Mesendoderm (in vitro differentiated cells): ENCODE results near the gene RHBDL2.
A peak's percentile ranks its signal among the peaks of the same experiment; 100 is the strongest.

Source experiments
- DNase-seq: peaks from one replicate; pipeline ENCODE4 v3.0.0; 2013
- H2AK5ac ChIP-seq: 2 replicates; pipeline ENCODE4 v1.6.1; 2013; ENCODE audit warnings: low read length, inconsistent platforms
- H2BK120ac ChIP-seq: 2 replicates; pipeline ENCODE4 v1.6.1; 2013; ENCODE audit warnings: low read depth, mild to moderate bottlenecking, low read length, moderate library complexity, mixed read lengths
- H2BK15ac ChIP-seq: replicated peaks from 2 replicates; pipeline ENCODE4 v1.6.1; 2013; ENCODE audit warnings: low read depth, mild to moderate bottlenecking, moderate library complexity
- H2BK5ac ChIP-seq: 2 replicates; pipeline ENCODE4 v1.6.1; 2013; ENCODE audit warnings: low read length, inconsistent platforms
- H3K18ac ChIP-seq: 2 replicates; pipeline ENCODE4 v1.6.1; 2013; ENCODE audit warnings: mild to moderate bottlenecking, low read length, mixed read lengths
- H3K23ac ChIP-seq: one replicate; pipeline ENCODE4 v1.6.1; 2013; ENCODE audit warnings: low read length
- H3K27ac ChIP-seq: 2 replicates; pipeline ENCODE4 v1.5.1; 2013; ENCODE audit warnings: low read depth, mild to moderate bottlenecking, inconsistent platforms, low read length, moderate library complexity
- H3K27me3 ChIP-seq: 2 replicates; pipeline ENCODE4 v1.6.1; 2013; ENCODE audit warnings: low read length, control low read depth, mild to moderate bottlenecking, inconsistent platforms; ENCODE audit not compliant: insufficient read depth, poor library complexity
- H3K36me3 ChIP-seq: 2 replicates; pipeline ENCODE4 v1.6.1; 2013; ENCODE audit warnings: low read length, inconsistent platforms; ENCODE audit not compliant: control insufficient read depth, insufficient read depth
- H3K4ac ChIP-seq: one replicate; pipeline ENCODE4 v1.6.1; 2013; ENCODE audit warnings: low read depth, mild to moderate bottlenecking, low read length, moderate library complexity
- H3K4me1 ChIP-seq: 2 replicates; pipeline ENCODE4 v1.6.1; 2013; ENCODE audit warnings: low read depth, low read length, inconsistent platforms; ENCODE audit not compliant: control insufficient read depth
- H3K4me2 ChIP-seq: 2 replicates; pipeline ENCODE4 v1.6.1; 2013; ENCODE audit warnings: low read length
- H3K4me3 ChIP-seq: 2 replicates; pipeline ENCODE4 v1.5.1; 2013; ENCODE audit warnings: mild to moderate bottlenecking, low read length
- H3K56ac ChIP-seq: one replicate; pipeline ENCODE4 v1.6.1; 2013; ENCODE audit warnings: low read length
- H3K79me1 ChIP-seq: 2 replicates; pipeline ENCODE4 v1.6.1; 2013; ENCODE audit warnings: low read length, inconsistent platforms
- H3K79me2 ChIP-seq: 2 replicates; pipeline ENCODE4 v1.6.1; 2013; ENCODE audit warnings: mild to moderate bottlenecking, low read length; ENCODE audit not compliant: control insufficient read depth, insufficient read depth
- H3K9ac ChIP-seq: 2 replicates; pipeline ENCODE4 v1.6.1; 2013; ENCODE audit warnings: low read length, inconsistent platforms
- H4K5ac ChIP-seq: one replicate; pipeline ENCODE4 v1.6.1; 2013; ENCODE audit warnings: low read length
- H4K8ac ChIP-seq: one replicate; pipeline ENCODE4 v1.6.1; 2013; ENCODE audit warnings: low read depth, mild to moderate bottlenecking, control low read depth, low read length, moderate library complexity
- WGBS: extraction: QIAGEN DNeasy Blood & Tissue Kit; methylation state at CpG from one replicate; pipeline ENCODE4 v1.1.7; 2013; ENCODE audit warnings: low lambda C conversion rate, missing lambda C conversion rate; ENCODE audit not compliant: insufficient coverage; ENCODE audit errors: extremely low coverage; 5-methylcytosine and 5-hydroxymethylcytosine counted together

RHBDL2 gene

DNA sequence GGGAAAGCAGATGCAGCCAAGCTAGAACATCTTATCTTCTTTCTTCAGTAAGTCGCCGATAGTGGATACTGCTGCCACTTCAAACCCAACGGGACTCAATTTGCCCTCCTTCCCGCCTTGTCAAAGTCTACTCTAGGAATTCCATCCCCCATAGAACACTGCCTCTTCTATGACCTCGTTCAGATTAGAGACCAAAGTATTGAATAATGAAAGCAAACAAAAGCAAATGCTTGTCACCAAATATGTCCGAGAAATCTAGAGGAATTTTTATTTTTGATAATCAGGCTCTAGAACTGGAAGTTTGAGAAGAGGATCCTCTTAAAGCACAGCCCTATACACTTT is 81.2 kb downstream of the RHBDL2 start:
- Histone ChIP-seq H3K4me2 (peak overlapping the region; percentile 100), H2BK120ac (no peak overlapping the region), H3K4me1 (no peaks in the 10 kb centered on the region), H3K23ac (no peak overlapping the region), H3K18ac (no peak overlapping the region), H3K56ac (peak overlapping the region; percentile 95), H2AK5ac (no peak overlapping the region), H3K4ac (no peak overlapping the region), H3K27ac (no peak overlapping the region), H3K79me1 (peaks cover 6% of the 10 kb centered on the region), H3K9ac (peak overlapping the region; percentile 94), H4K5ac (no peak overlapping the region), H2BK5ac (no peak overlapping the region), H3K4me3 (peak overlapping the region; percentile 94), H3K36me3 (peaks cover 2% of the 10 kb centered on the region), H2BK15ac (no peak overlapping the region), H4K8ac (no peak overlapping the region), H3K79me2 (peaks cover 2% of the 10 kb centered on the region), H3K27me3 (no peaks in the 10 kb centered on the region)
- no CpG with 5 or more reads among the region's 6 CpGs for WGBS
- DNase-seq, result no peak

DNA sequence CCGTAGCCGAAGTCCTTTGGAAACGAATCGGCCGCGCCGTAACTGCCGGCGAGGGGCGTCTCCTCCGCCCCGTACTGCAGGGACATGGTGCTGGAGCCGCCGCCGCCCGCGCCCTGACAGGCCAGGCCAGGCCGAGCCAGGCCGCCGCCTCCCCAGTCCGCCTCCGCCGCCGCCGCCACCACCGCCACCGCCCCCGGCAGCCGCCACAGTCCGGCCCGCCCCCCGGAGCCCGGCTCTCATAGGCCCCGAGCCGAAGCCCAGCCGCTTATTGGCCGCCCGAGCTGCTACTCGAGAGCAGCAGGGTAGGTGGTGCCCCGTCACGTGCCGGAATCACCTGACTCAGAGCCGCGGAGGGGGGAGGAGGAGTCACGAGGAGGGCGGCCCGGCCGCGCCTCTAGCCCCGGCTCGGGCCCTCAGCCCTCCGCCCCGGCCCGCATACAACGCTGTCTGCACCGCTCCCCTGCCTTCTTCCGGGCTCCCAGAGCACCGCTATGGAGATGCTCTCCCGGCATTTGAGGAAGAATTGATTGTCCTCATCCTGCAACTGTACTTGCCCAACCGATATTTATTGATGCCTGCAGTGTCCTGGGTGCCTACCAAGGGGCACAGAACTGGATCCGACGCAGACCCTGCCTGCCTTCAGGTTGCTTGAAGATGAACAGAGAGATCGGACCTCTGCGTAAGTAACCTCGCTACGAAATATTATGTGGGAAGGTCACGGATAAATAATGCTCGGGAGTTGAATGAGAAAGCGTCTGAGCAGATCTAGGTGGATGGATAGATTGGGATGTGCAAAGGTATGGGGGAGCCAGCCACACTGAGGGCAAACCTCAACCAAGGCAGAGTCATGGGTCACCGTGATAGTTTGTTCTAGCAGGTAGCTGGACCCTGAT is 81.8 kb downstream of the RHBDL2 start, which contains the start of gene RRAGC:
Gene RRAGC (minus strand): TSS at position 212 of the 893 bp plus-strand sequence. CDS start 126 bp downstream, at position 86.
- Histone ChIP-seq H2BK120ac (no peak within 1 kb of the TSS), H4K8ac (no peak within 1 kb of the TSS), H3K4me2 (peak within 1 kb of the TSS; percentile 100), H3K18ac (peak within 1 kb of the TSS; percentile 18), H4K5ac (no peak within 1 kb of the TSS), H2BK15ac (no peak within 1 kb of the TSS), H3K4me3 (peak within 1 kb of the TSS; percentile 94), H3K4me1 (no peaks in the 10 kb centered on the region), H3K36me3 (peaks cover 2% of the 10 kb centered on the region), H3K4ac (no peak within 1 kb of the TSS), H2AK5ac (no peak within 1 kb of the TSS), H3K79me2 (peaks cover 2% of the 10 kb centered on the region), H3K9ac (peak within 1 kb of the TSS; percentile 94), H2BK5ac (no peak within 1 kb of the TSS), H3K27me3 (no peaks in the 10 kb centered on the region), H3K79me1 (peaks cover 6% of the 10 kb centered on the region), H3K23ac (peak within 1 kb of the TSS; percentile 24), H3K56ac (peak within 1 kb of the TSS; percentile 95), H3K27ac (peak within 1 kb of the TSS; percentile 29)
- peak; percentile 99 for DNase-seq
- WGBS, result no CpG with 5 or more reads among the region's 70 CpGs

DNA sequence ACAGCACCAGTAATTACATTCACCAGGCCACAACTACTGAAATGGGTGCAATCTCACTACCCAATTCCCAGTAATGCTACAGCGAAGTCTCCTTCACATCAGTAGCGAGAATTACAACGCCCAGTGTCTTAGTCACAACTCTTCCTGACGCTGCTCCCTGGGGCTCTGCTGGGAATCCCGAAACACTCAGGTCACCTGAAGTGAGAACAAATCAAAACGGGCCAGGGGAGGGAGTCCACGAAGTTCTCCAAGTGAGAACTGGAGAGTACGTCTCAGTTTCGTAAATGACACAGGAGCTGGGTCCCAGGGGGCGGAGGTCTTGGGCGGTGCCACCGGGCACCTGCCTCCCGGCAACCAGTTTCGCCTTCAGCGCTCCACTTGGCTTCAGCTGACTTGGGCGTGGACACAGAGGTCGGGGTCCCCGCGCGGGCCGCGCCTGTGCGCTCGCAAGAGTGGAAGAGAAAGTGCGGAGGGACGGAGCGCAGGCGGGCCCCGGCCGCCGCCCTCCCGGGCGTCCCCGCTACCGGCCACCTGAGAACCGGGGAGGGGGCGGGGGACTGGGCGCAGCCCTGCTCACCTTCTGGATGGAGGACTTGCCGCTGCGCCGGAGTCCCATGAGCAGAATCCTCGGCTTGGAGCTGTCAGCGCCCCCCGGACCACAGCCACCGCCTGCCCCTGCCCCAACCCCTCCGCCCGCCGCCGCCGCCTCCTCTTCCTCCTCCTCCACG is 82.6 kb downstream of the RHBDL2 start:
- no peak overlapping the region for H2BK120ac ChIP-seq
- peaks cover 6% of the 10 kb centered on the region for H3K79me1 ChIP-seq
- no peaks in the 10 kb centered on the region for H3K4me1 ChIP-seq
- H3K4me3 ChIP-seq, result peak overlapping the region; percentile 76
- peak; percentile 51 for DNase-seq
- H3K18ac ChIP-seq, result peak overlapping the region; percentile 18
- H3K23ac ChIP-seq, result no peak overlapping the region
- no peak overlapping the region for H2BK15ac ChIP-seq
- no peak overlapping the region for H4K5ac ChIP-seq
- H3K56ac ChIP-seq, result peak overlapping the region; percentile 91
- H3K36me3 ChIP-seq, result peaks cover 2% of the 10 kb centered on the region
- peak overlapping the region; percentile 69 for H3K4me2 ChIP-seq
- peaks cover 2% of the 10 kb centered on the region for H3K79me2 ChIP-seq
- H2BK5ac ChIP-seq, result no peak overlapping the region
- peak overlapping the region; percentile 29 for H3K27ac ChIP-seq
- no peak overlapping the region for H2AK5ac ChIP-seq
- WGBS, result no CpG with 5 or more reads among the region's 51 CpGs
- peak overlapping the region; percentile 52 for H3K9ac ChIP-seq
- H3K27me3 ChIP-seq, result no peaks in the 10 kb centered on the region
- no peak overlapping the region for H3K4ac ChIP-seq
- no peak overlapping the region for H4K8ac ChIP-seq

DNA sequence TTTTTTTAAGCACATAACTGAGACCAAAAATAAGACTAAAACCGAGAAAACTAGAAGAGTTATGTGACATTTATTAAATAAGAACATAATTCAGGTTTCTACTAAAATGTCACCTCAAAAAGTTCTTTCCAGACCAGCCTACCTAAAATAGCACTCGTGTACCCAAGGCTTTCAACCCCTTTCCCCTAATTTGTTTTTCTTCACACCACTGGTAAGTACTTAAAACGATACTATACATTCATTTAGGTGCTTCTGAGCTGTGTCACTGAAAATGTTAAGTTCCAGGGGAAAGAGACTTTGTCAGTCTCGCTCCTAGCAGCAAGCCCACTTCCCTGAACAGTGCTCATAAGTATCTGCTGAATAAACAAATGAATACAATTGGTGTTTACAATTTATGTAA is 88.8 kb downstream of the RHBDL2 start:
- no peak for DNase-seq
- Histone ChIP-seq H2AK5ac (no peak overlapping the region), H3K27ac (no peak overlapping the region), H3K18ac (no peak overlapping the region), H3K4me2 (no peak overlapping the region), H2BK120ac (no peak overlapping the region), H3K79me2 (no peaks in the 10 kb centered on the region), H3K4me3 (no peak overlapping the region), H2BK15ac (no peak overlapping the region), H2BK5ac (no peak overlapping the region), H3K4me1 (no peaks in the 10 kb centered on the region), H4K5ac (no peak overlapping the region), H3K4ac (no peak overlapping the region), H3K9ac (no peak overlapping the region), H3K56ac (no peak overlapping the region), H3K23ac (no peak overlapping the region), H4K8ac (no peak overlapping the region), H3K79me1 (peaks cover 3% of the 10 kb centered on the region), H3K27me3 (no peaks in the 10 kb centered on the region), H3K36me3 (peaks cover 4% of the 10 kb centered on the region)
- WGBS, result no CpG with 5 or more reads among the region's 4 CpGs

DNA sequence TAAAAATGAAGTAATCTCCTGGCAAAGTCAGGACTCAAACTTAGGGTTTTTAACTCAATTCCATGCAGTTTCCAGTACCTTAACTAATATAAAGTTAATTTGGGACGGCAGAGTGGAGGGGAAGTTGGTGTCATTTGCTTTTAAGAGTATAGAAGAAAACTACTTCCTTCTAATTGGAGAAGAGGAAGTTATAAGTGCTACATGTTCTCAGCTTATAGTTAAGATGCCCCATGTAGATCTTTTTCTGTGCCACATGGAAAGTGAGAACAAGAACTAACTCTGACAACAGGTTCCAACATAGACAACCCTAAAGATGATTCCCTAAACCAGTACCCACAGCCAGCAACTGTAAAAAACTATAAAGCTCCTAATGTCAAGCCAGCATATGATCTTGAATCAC is 93.6 kb downstream of the RHBDL2 start:
- H3K79me2 ChIP-seq, result no peaks in the 10 kb centered on the region
- no peak overlapping the region for H3K56ac ChIP-seq
- H3K4me2 ChIP-seq, result no peak overlapping the region
- H3K36me3 ChIP-seq, result peaks cover 2% of the 10 kb centered on the region
- no peak overlapping the region for H2BK5ac ChIP-seq
- H3K4ac ChIP-seq, result no peak overlapping the region
- no peak overlapping the region for H3K9ac ChIP-seq
- no peak overlapping the region for H3K27ac ChIP-seq
- no peak for DNase-seq
- H2BK15ac ChIP-seq, result no peak overlapping the region
- H3K79me1 ChIP-seq, result no peaks in the 10 kb centered on the region
- no peak overlapping the region for H2AK5ac ChIP-seq
- H4K8ac ChIP-seq, result no peak overlapping the region
- no peaks in the 10 kb centered on the region for H3K27me3 ChIP-seq
- WGBS, result no CpG with 5 or more reads among the region's 1 CpG
- H3K18ac ChIP-seq, result no peak overlapping the region
- no peaks in the 10 kb centered on the region for H3K4me1 ChIP-seq
- no peak overlapping the region for H4K5ac ChIP-seq
- H3K23ac ChIP-seq, result no peak overlapping the region
- no peak overlapping the region for H3K4me3 ChIP-seq
- no peak overlapping the region for H2BK120ac ChIP-seq
